ENCODE results near the gene FBXO38.

DNA sequence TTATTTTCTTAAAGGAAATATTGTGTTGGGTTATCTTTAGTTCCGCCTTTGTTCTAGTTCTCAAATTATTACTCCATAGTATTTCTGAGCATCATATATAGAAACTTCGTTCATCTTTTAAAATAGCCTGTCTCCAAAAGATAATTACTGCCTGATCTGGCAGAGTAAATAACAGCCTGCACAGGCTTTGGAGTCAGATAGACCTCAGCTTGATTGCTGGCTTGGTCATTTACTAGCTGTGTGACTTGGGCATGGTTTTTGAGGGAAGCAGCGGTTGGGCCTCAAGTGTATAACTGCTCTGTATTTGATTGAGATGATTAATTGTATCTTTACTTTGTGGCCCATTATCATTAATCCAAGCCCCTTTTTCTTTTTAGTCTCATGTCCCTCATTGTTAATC is 50.1 kb downstream of the FBXO38 start:
- no peak for TF ChIP-seq CTCF (IDR thresholded peaks at IDR 0.05; ENCODE audit: low read length)
- TF ChIP-seq EZH2 (IDR thresholded peaks at IDR 0.05; ENCODE audit: borderline replicate concordance, low read length) = no peak
